GM19351 (cell line): ENCODE data around the gene RGMA.

Experiments used
- ATAC-seq: cut with Tn5 transposase; IDR thresholded peaks from one replicate; pipeline ENCODE4 v1.9.1; 2021; ENCODE audit warnings: mild to moderate bottlenecking, moderate library complexity; ENCODE audit not compliant: unreplicated experiment

Gene RGMA

GRCh38 chr15:93088981-93089726, at the start of gene RGMA:
TSS of gene RGMA (minus strand) at chr15:93089211. CDS start at chr15:93088932, 279 bp downstream.
- peak; percentile 32 for ATAC-seq

- no peak for ATAC-seq
These were observed 47.6 kb upstream of the RGMA start for GRCh38 chr15:93136606-93137005.

- no peak for ATAC-seq
These were observed 47.0 kb upstream of the RGMA start for GRCh38 chr15:93135997-93136397.

- ATAC-seq: no peak
These were observed 46.4 kb upstream of the RGMA start for GRCh38 chr15:93135459-93135858.

- ATAC-seq: no peak
These were observed 42.6 kb upstream of the RGMA start for GRCh38 chr15:93131485-93132095.

GRCh38 chr15:93129702-93130488, 40.9 kb upstream of the RGMA start:
- no peak for ATAC-seq

GRCh38 chr15:93127286-93127685, 38.3 kb upstream of the RGMA start:
- ATAC-seq: no peak

- no peak for ATAC-seq
These were observed 37.6 kb upstream of the RGMA start for GRCh38 chr15:93126599-93126998.

- no peak for ATAC-seq
These were observed 37.1 kb upstream of the RGMA start for GRCh38 chr15:93126148-93126547.

GRCh38 chr15:93124126-93124525, 35.1 kb upstream of the RGMA start:
- no peak for ATAC-seq

GRCh38 chr15:93121973-93122910, 33.2 kb upstream of the RGMA start:
- no peak for ATAC-seq

GRCh38 chr15:93121107-93121506, 32.1 kb upstream of the RGMA start:
- ATAC-seq: no peak

- no peak for ATAC-seq
These were observed 29.9 kb upstream of the RGMA start for GRCh38 chr15:93118904-93119303.

- no peak for ATAC-seq
These were observed 22.4 kb upstream of the RGMA start for GRCh38 chr15:93111451-93111850.

- ATAC-seq: no peak
These were observed 21.6 kb upstream of the RGMA start for GRCh38 chr15:93110502-93111040.

- no peak for ATAC-seq
These were observed 20.5 kb upstream of the RGMA start for GRCh38 chr15:93109336-93110102.

- ATAC-seq: no peak
These were observed 18.6 kb upstream of the RGMA start for GRCh38 chr15:93107646-93108045.

GRCh38 chr15:93105485-93105884, 16.5 kb upstream of the RGMA start:
- ATAC-seq: no peak

GRCh38 chr15:93103823-93104222, 14.8 kb upstream of the RGMA start:
- no peak for ATAC-seq

- no peak for ATAC-seq
These were observed 13.2 kb upstream of the RGMA start for GRCh38 chr15:93102211-93102610.
